Thymus (tissue), 11 donors: ENCODE data around the gene SPTB. TPM values are rescaled to one million over a fixed set of nuclear protein-coding genes. Genes with fewer than 3 reads are reported as not detected.

ENCODE experiments used
- DNase-seq, 9 donors: peaks; one replicate each; pipeline ENCODE4 v3.0.0-alpha.2; 2013; ENCODE audit warnings: low spot score in 9 of 9, low read depth in 6 of 9, missing footprints in 1 of 9
- H3K27ac ChIP-seq, 2 donors: one replicate each; pipeline ENCODE4 v1.5.1; 2013; ENCODE audit warnings: control low read depth in 1 of 2, low read depth in 1 of 2, low read length in 1 of 2, mild to moderate bottlenecking in 1 of 2, moderate library complexity in 1 of 2
- H3K27me3 ChIP-seq, 2 donors: one replicate each; pipeline ENCODE4 v1.5.1; 2013; ENCODE audit warnings: low read length in 1 of 2; ENCODE audit not compliant: control insufficient read depth in 2 of 2, insufficient read depth in 1 of 2
- H3K36me3 ChIP-seq, 2 donors: one replicate each; pipeline ENCODE4 v1.5.1; 2013; ENCODE audit warnings: low read length in 1 of 2, mild to moderate bottlenecking in 1 of 2, moderate library complexity in 1 of 2; ENCODE audit not compliant: control insufficient read depth in 2 of 2, insufficient read depth in 2 of 2
- H3K4me1 ChIP-seq, 2 donors: one replicate each; pipeline ENCODE4 v1.5.1; 2013; ENCODE audit warnings: low read length in 2 of 2; ENCODE audit not compliant: control insufficient read depth in 2 of 2, insufficient read depth in 2 of 2
- H3K4me3 ChIP-seq, 2 donors: one replicate each; pipeline ENCODE4 v1.5.1; 2013; ENCODE audit warnings: low read length in 2 of 2, control low read depth in 1 of 2, mild to moderate bottlenecking in 1 of 2
- H3K9me3 ChIP-seq, 2 donors: one replicate each; pipeline ENCODE4 v1.5.1; 2013; ENCODE audit warnings: low read length in 1 of 2, mild to moderate bottlenecking in 1 of 2; ENCODE audit not compliant: control insufficient read depth in 2 of 2, insufficient read depth in 1 of 2
- WGBS: extraction: QIAGEN DNeasy Blood & Tissue Kit; methylation state at CpG from one replicate; pipeline ENCODE4 v1.1.7; 2013; 5-methylcytosine and 5-hydroxymethylcytosine counted together
- polyA plus RNA-seq: library from polyadenylated mRNA; stranded (reverse); fragments of 200-250 nt; gene quantifications from one replicate; pipeline ENCODE4 v1.2.3, GENCODE V29; 2013
- total RNA-seq: library from RNA; stranded (reverse); fragments of 120-200 nt; gene quantifications from one replicate; pipeline ENCODE4 v1.2.4, GENCODE V29; 2013
- donor health status: healthy.

The SPTB gene
- total and polyA plus RNA-seq, 2 donors: 1.1 to 1.8 TPM

DNA sequence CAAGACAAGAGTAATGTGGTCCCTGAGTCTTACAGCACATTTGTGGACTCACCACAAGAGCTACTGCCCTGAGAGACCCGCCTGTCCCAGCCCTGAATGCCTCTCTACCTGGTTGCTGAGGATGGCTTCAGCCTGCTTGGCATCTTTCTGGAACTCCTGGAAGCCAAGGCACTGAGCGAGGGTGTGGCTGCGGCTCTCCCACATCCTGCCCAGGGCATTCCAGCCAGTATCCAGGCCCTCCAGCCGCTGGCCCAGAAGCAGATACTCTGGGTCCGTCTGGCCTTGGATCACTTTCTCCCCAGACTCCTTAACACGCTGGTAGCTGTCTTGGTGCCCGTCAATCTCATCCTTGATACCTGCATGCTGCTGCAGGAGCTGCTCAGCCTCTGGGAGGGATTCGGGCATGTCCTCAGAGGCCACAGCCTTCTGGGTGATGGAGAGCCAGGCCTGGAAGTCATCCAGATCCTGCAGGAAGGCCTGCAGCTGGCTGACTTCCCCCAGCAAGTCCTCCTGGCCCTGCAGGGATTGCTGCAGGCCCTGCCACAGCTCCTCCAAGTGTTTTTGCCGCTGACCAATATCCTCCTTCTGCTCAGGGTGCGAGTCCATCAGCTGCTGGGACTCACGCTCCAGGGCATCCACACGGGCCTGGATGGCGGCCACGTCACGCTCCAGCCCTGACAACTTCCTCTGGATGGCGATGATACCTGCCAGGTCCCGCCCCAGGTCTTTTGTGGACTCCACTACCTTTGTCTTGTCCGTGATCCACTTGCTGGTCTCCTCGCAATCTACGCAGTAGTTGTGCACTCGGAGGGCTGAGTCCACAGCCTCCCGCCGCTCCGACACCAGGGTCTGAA, 93.2 kb downstream of the SPTB start:
- H3K4me3 ChIP-seq: no peak overlapping the region
- WGBS: 95% methylated on average over 24 of the region's 24 CpGs
- H3K27ac ChIP-seq: no peak overlapping the region
- DNase-seq: no peak
- no peaks in the 10 kb centered on the region for H3K9me3 ChIP-seq
- no peaks in the 10 kb centered on the region for H3K36me3 ChIP-seq
- no peaks in the 10 kb centered on the region for H3K27me3 ChIP-seq
- no peaks in the 10 kb centered on the region for H3K4me1 ChIP-seq

DNA sequence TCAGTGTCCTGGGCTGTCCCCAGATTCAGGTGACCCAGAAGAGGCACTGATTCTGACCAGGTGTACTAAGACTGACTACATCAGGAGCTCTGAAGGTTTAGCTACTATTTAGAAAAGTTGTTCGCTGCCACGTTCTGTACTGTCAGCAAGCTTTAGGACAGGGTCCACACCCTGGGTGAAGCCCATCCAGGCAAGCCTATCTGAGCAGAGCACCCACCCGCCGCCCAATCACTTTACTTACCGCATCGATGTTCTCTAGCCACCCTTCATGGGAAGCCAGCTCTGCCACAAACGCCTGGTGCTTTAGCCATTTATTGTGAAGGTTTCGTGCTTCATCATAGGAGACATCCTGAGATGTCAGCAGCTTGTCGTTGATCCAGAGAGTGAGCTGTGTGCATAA, 95.7 kb downstream of the SPTB start:
- Histone ChIP-seq H3K4me3 (no peak overlapping the region), H3K27ac (no peak overlapping the region), H3K9me3 (no peaks in the 10 kb centered on the region), H3K27me3 (no peaks in the 10 kb centered on the region), H3K36me3 (no peaks in the 10 kb centered on the region), H3K4me1 (no peaks in the 10 kb centered on the region)
- over 99% methylated on average over 9 of the region's 9 CpGs for WGBS
- DNase-seq: no peak

GRCh38 chr14:64782196-64782595, 97.5 kb downstream of the SPTB start:
- Histone ChIP-seq H3K27ac (no peak overlapping the region), H3K36me3 (no peaks in the 10 kb centered on the region), H3K27me3 (no peaks in the 10 kb centered on the region), H3K4me1 (no peaks in the 10 kb centered on the region), H3K9me3 (no peaks in the 10 kb centered on the region), H3K4me3 (no peak overlapping the region)
- DNase-seq: no peak
- 98% methylated on average over 11 of the region's 11 CpGs for WGBS

DNA sequence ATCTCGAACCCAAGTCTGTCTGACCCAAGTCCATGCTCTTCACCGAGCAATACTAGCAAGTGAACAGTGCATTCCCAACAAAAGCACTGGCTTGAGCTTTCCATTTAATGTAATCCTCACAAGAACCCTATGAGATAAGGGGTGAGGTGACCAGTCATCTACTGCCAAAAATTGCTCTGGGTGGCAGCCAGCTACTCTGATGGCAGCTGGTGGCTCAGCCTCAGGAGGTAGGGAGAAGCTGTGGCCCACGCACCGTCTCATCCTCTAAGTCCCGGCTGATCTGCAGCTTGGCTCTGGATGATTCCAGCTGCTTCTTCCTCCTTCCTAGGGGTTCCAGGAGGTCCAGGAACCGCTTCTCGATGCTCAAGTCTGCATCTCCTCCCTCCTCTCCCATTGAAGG, 100.2 kb downstream of the SPTB start:
- Histone ChIP-seq H3K27ac (no peak overlapping the region), H3K36me3 (no peaks in the 10 kb centered on the region), H3K9me3 (no peaks in the 10 kb centered on the region), H3K4me1 (no peaks in the 10 kb centered on the region), H3K27me3 (no peaks in the 10 kb centered on the region), H3K4me3 (no peak overlapping the region)
- DNase-seq: no peak
- WGBS: 97% methylated on average over 7 of the region's 7 CpGs

DNA sequence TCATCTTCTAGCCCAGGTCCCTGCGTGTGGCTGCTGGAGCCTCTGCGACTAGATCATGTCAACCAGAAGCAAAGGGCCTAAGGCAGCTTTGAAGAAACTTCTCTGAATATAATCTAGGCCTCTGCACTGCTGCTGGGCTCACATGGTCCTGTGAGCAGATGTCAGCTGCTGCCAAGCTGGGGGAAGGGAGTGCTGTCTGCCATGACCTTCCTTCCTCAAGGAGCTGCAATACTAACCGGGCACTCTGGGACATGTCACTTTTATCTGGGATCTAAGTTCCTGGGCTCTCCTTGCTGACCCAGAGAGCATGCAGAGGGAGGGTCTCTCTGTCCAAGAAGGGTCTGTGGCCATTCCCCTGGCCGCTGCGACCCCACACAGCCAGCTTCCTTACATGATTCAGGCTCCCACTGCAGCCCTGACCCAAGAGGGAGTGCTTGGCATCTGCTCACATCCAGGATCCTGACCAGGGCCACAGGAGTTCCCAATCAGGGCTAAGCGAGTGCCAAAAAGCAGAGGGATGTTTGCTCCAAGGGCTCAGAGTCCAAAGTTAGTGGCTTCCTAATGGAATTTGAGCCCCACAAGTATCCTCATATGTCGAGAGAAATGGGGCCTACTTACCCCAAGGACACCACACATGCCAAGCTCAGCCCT, 101.5 kb downstream of the SPTB start:
- H3K36me3 ChIP-seq: no peaks in the 10 kb centered on the region
- no peak overlapping the region for H3K27ac ChIP-seq
- H3K4me3 ChIP-seq: no peak overlapping the region
- H3K4me1 ChIP-seq: no peaks in the 10 kb centered on the region
- H3K27me3 ChIP-seq: no peaks in the 10 kb centered on the region
- DNase-seq: no peak
- 94% methylated on average over 7 of the region's 7 CpGs for WGBS
- peaks cover 0 to 3% of the 10 kb centered on the region in 2 donors for H3K9me3 ChIP-seq

DNA sequence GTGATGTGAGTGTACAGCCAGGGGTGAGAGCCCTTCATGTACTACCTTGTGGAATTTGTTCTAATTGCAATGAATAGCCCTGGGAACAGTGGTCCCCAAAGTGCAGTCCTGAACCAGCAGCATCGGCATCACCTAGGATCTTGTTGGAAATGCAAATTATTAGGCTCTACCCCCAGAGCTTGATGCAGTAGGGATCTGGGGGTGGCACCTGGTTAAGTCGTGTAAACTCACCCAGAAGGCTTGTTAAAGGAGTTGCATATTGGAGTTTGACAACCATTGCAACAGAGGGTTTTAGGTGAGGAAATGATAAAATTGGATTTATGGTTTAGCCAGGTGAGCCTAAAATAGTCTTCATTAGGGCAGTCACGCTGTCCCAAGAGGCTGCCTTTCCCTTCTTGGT, 102.2 kb downstream of the SPTB start:
- 96% methylated on average over 3 of the region's 3 CpGs for WGBS
- Histone ChIP-seq H3K9me3 (peaks cover 0 to 3% of the 10 kb centered on the region in 2 donors), H3K27ac (no peak overlapping the region), H3K27me3 (no peaks in the 10 kb centered on the region), H3K4me3 (no peak overlapping the region), H3K36me3 (no peaks in the 10 kb centered on the region), H3K4me1 (no peaks in the 10 kb centered on the region)
- DNase-seq: no peak

DNA sequence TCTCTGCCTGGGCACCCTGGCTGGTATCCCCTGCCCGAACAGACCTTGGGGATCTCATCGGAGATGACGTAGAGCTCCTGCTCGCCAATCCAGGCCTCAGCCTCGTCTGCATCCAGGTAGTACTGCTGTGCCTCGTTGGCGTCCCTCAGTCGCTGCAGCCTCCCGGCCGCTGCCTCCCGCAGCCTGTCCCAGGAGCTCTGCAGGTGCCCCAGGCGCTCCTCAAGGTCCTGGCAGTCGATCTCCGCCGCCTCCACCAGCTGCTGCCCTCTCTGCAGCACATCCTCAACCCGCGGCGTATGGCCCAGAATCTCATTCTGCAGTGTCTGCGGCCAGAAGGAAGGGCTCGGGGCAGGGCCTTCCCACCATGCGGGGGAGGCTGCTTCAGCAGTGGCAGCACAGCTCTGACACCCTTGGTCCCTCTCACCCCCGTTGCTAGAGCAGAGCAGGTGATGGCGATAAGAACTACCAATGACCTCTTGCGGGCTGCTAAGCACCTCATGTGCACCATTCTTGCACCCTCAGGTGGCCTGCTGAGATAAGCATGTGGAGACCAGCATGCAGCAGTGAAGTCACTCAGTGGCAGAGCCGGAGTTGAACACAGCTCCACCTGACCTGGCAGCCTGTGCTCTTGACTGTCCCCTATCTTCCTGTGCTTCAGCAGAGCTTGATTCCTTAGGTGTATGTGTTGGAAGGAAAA, 104.5 kb downstream of the SPTB start:
- 95% methylated on average over 25 of the region's 25 CpGs for WGBS
- no peaks in the 10 kb centered on the region for H3K4me1 ChIP-seq
- no peaks in the 10 kb centered on the region for H3K36me3 ChIP-seq
- no peak for DNase-seq
- H3K27me3 ChIP-seq: no peaks in the 10 kb centered on the region
- peaks cover 0 to 3% of the 10 kb centered on the region in 2 donors for H3K9me3 ChIP-seq
- no peak overlapping the region for H3K27ac ChIP-seq
- no peak overlapping the region for H3K4me3 ChIP-seq

GRCh38 chr14:64774272-64774671, 105.4 kb downstream of the SPTB start:
- WGBS: 98% methylated on average over 16 of the region's 16 CpGs
- H3K9me3 ChIP-seq: peaks cover 0 to 3% of the 10 kb centered on the region in 2 donors
- H3K27me3 ChIP-seq: no peaks in the 10 kb centered on the region
- no peak overlapping the region for H3K27ac ChIP-seq
- DNase-seq: no peak
- no peak overlapping the region for H3K4me3 ChIP-seq
- no peaks in the 10 kb centered on the region for H3K36me3 ChIP-seq
- no peaks in the 10 kb centered on the region for H3K4me1 ChIP-seq

- Histone ChIP-seq H3K4me1 (no peaks in the 10 kb centered on the region), H3K27ac (no peak overlapping the region), H3K4me3 (no peak overlapping the region), H3K9me3 (peaks cover 0 to 3% of the 10 kb centered on the region in 2 donors), H3K27me3 (no peaks in the 10 kb centered on the region), H3K36me3 (no peaks in the 10 kb centered on the region)
- WGBS: 98% methylated on average over 3 of the region's 3 CpGs
- DNase-seq: no peak
Observed at GRCh38 chr14:64773577-64773976, 106.1 kb downstream of the SPTB start.
